Neural progenitor cell (in vitro differentiated cells): ENCODE results near the gene ARID3A. TPM values are rescaled to one million over a fixed set of nuclear protein-coding genes. Genes with fewer than 3 reads are reported as not detected.

Experiments used
- DNase-seq: peaks from one replicate; pipeline ENCODE4 v3.0.0-alpha.2; 2016; ENCODE audit warnings: low spot score
- H2AFZ ChIP-seq: fragments of 200-600 bp; sonication (generic); replicated peaks from 2 replicates; pipeline ENCODE4 v1.6.1; 2016; ENCODE audit warnings: antibody characterized with exemption
- H3F3A ChIP-seq: fragments of 200-600 bp; sonication (generic); 2 replicates; pipeline ENCODE4 v1.6.1; 2016; ENCODE audit warnings: antibody characterized with exemption, low read depth
- H3K27ac ChIP-seq: fragments of 200-600 bp; sonication (generic); 2 replicates; pipeline ENCODE4 v1.5.1; 2016; ENCODE audit warnings: mild to moderate bottlenecking
- H3K27me3 ChIP-seq: fragments of 200-600 bp; sonication (generic); 2 replicates; pipeline ENCODE4 v1.6.1; 2016; ENCODE audit warnings: mild to moderate bottlenecking, moderate library complexity
- H3K36me3 ChIP-seq: fragments of 200-600 bp; sonication (generic); 2 replicates; pipeline ENCODE4 v1.5.1; 2016
- H3K4me1 ChIP-seq: fragments of 200-600 bp; sonication (generic); 2 replicates; pipeline ENCODE4 v1.6.1; 2016; ENCODE audit warnings: mixed run types
- H3K4me2 ChIP-seq: fragments of 200-600 bp; sonication (generic); 2 replicates; pipeline ENCODE4 v1.6.1; 2016
- H3K4me3 ChIP-seq: fragments of 200-600 bp; sonication (generic); 2 replicates; pipeline ENCODE4 v1.5.1; 2016
- H3K79me2 ChIP-seq: fragments of 200-600 bp; sonication (generic); 2 replicates; pipeline ENCODE4 v1.6.1; 2016; ENCODE audit warnings: low read depth
- H3K9ac ChIP-seq: fragments of 200-600 bp; sonication (generic); 2 replicates; pipeline ENCODE4 v1.6.1; 2016
- H3K9me3 ChIP-seq: fragments of 200-600 bp; sonication (generic); 2 replicates; pipeline ENCODE4 v1.5.1; 2016; ENCODE audit warnings: low read depth
- H4K20me1 ChIP-seq: fragments of 200-600 bp; sonication (generic); 2 replicates; pipeline ENCODE4 v1.6.1; 2016; ENCODE audit warnings: low read depth
- H3K27ac Mint-ChIP-seq: 3 replicates; pipeline ENCODE4 v1.8.0; 2021; ENCODE audit warnings: mixed read lengths
- H3K27me3 Mint-ChIP-seq: 2 replicates; pipeline ENCODE4 v1.8.0; 2022; ENCODE audit warnings: low read depth, mild to moderate bottlenecking, inconsistent platforms, moderate library complexity, mixed read lengths; ENCODE audit not compliant: insufficient read depth
- H3K36me3 Mint-ChIP-seq: 3 replicates; pipeline ENCODE4 v1.8.0; 2021; ENCODE audit warnings: mixed read lengths
- H3K4me1 Mint-ChIP-seq: 3 replicates; pipeline ENCODE4 v1.8.0; 2021; ENCODE audit warnings: mixed read lengths
- H3K4me3 Mint-ChIP-seq: 3 replicates; pipeline ENCODE4 v1.8.0; 2021; ENCODE audit warnings: mild to moderate bottlenecking, moderate library complexity, mixed read lengths
- H3K9me3 Mint-ChIP-seq: 3 replicates; pipeline ENCODE4 v1.8.0; 2020; ENCODE audit warnings: mixed read lengths
- EZH2 ChIP-seq: fragments of 200-600 bp; sonication (generic); IDR thresholded peaks from 2 replicates; pipeline ENCODE4 v1.6.1; 2017; ENCODE audit warnings: antibody characterized with exemption, mild to moderate bottlenecking, moderate library complexity
- EZH2phosphoT487 ChIP-seq: fragments of 200-600 bp; sonication (generic); IDR thresholded peaks from 2 replicates; pipeline ENCODE4 v1.6.1; 2017; ENCODE audit warnings: antibody characterized with exemption
- total RNA-seq: library from RNA; depleted of rRNA; stranded (reverse); fragments of >200 nt; gene quantifications from 2 replicates; pipeline ENCODE4 v1.2.3, GENCODE V29; 2015; ENCODE audit warnings: low replicate concordance
- TF ChIP-seq, protein P1 (sequence below): fragments of 200-600 bp; sonication (generic); IDR thresholded peaks from 2 replicates; pipeline ENCODE4 v1.5.1; 2017; ENCODE audit warnings: antibody characterized with exemption, mild to moderate bottlenecking

Gene ARID3A
- total RNA-seq, 1 donor from 2014 or later = 25.5 TPM

DNA sequence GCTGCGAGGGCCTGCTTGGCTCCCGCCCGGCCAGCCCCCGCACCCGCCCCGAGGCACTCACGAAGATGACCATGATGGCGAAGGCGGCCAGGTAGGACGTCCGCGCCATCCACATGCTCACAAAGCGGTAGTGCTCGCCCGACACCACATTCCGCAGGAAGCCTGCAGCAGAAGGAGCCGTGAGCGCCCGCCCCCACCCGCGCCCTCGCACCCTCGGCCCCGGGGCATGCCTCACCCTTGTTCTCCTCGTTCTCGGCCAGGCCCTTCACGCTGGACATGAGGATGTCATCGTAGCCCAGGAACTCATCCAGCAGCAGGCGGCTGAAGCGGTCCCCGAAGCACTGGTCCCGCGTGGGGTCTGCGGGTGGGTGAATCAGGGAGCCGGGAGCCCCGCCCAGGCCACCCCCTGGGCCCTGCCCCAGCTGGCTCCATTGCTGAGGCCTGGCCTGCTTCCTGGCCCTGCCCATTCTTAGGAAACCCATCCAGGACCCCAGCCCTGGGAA is 86.0 kb downstream of the ARID3A start:
- Histone ChIP-seq H3K79me2 (peaks cover 28% of the 10 kb centered on the region), H3K4me1 (peaks cover 9% of the 10 kb centered on the region), H3K36me3 (no peaks in the 10 kb centered on the region), H2AFZ (no peak overlapping the region), H3K4me2 (no peak overlapping the region), H3K9me3 (no peaks in the 10 kb centered on the region), H3K27me3 (no peaks in the 10 kb centered on the region), H4K20me1 (peaks cover 30% of the 10 kb centered on the region), H3F3A (no peaks in the 10 kb centered on the region), H3K9ac (no peak overlapping the region), H3K4me3 (no peak overlapping the region), H3K27ac (no peak overlapping the region)
- Mint-ChIP-seq H3K4me1 (peaks cover 14% of the 10 kb centered on the region), H3K36me3 (no peaks in the 10 kb centered on the region), H3K27me3 (no peaks in the 10 kb centered on the region), H3K4me3 (no peak overlapping the region), H3K27ac (no peak overlapping the region), H3K9me3 (no peaks in the 10 kb centered on the region)
- TF ChIP-seq, protein P1, sequence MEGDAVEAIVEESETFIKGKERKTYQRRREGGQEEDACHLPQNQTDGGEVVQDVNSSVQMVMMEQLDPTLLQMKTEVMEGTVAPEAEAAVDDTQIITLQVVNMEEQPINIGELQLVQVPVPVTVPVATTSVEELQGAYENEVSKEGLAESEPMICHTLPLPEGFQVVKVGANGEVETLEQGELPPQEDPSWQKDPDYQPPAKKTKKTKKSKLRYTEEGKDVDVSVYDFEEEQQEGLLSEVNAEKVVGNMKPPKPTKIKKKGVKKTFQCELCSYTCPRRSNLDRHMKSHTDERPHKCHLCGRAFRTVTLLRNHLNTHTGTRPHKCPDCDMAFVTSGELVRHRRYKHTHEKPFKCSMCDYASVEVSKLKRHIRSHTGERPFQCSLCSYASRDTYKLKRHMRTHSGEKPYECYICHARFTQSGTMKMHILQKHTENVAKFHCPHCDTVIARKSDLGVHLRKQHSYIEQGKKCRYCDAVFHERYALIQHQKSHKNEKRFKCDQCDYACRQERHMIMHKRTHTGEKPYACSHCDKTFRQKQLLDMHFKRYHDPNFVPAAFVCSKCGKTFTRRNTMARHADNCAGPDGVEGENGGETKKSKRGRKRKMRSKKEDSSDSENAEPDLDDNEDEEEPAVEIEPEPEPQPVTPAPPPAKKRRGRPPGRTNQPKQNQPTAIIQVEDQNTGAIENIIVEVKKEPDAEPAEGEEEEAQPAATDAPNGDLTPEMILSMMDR = no peak
- TF ChIP-seq EZH2phosphoT487 (no peak), EZH2 (no peak)
- DNase-seq = no peak

DNA sequence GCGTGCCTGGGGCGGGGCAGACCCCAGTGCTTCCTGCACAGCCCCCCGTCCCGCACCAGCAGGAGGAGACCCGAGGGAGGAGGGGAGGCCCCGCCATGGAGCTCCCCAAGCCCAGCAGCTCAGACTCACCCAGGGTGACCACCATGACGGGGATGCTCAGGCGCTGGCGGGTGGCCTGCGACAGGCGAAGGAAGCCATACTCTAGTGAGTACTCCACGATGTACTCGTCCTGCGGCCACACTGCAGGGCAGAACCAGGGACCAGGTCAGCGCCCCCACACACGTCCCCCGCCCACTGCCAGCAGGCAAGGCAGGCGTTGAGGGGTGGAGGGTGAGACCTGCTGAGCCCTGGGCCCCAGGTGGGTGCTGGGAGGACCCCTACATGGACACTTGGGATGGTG is 86.5 kb downstream of the ARID3A start:
- no peaks in the 10 kb centered on the region for H3K36me3 Mint-ChIP-seq
- peaks cover 32% of the 10 kb centered on the region for H3K79me2 ChIP-seq
- no peaks in the 10 kb centered on the region for H3K36me3 ChIP-seq

DNA sequence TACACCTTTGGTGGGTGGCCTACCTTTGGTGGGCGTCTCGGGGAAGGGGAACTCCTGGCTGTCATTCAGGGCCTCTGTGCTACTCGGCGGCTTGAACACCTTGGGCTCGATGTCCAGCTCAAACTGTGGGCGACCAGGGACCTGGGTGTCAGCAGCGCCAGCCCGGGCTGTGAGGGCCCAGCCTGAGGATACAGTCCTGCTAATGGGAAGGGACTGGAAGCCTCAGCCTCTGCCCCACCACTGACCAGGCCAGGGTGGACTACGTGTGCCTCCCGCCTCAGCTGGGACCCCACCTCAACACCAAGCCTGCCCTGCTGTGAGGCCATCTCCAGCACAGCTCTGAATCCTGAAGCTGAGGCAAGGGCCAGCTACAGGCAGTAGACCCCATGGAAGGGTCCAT is 87.4 kb downstream of the ARID3A start:
- peaks cover 41% of the 10 kb centered on the region for H3K79me2 ChIP-seq
- H3K4me1 ChIP-seq = peaks cover 9% of the 10 kb centered on the region
- TF ChIP-seq EZH2 = no peak
- TF ChIP-seq EZH2phosphoT487 = no peak
- TF ChIP-seq, protein P1 = no peak
- H3K27me3 ChIP-seq = no peaks in the 10 kb centered on the region
- H3F3A ChIP-seq = no peaks in the 10 kb centered on the region
- no peak overlapping the region for H2AFZ ChIP-seq
- H3K4me3 ChIP-seq = no peak overlapping the region
- Mint-ChIP-seq H3K4me3 (no peak overlapping the region), H3K36me3 (no peaks in the 10 kb centered on the region), H3K27me3 (no peaks in the 10 kb centered on the region), H3K27ac (no peak overlapping the region), H3K4me1 (peaks cover 22% of the 10 kb centered on the region), H3K9me3 (no peaks in the 10 kb centered on the region)
- H4K20me1 ChIP-seq = peaks cover 43% of the 10 kb centered on the region
- no peak for DNase-seq
- H3K36me3 ChIP-seq = no peaks in the 10 kb centered on the region
- H3K9me3 ChIP-seq = no peaks in the 10 kb centered on the region
- H3K4me2 ChIP-seq = no peak overlapping the region
- H3K9ac ChIP-seq = no peak overlapping the region
- no peak overlapping the region for H3K27ac ChIP-seq

More for the DNA sequence above, 86.5 kb downstream of the ARID3A start:
- Histone ChIP-seq H3K4me3 (no peak overlapping the region), H3K27me3 (no peaks in the 10 kb centered on the region), H3K27ac (no peak overlapping the region), H3K4me1 (peaks cover 9% of the 10 kb centered on the region), H2AFZ (no peak overlapping the region), H3K9me3 (no peaks in the 10 kb centered on the region), H4K20me1 (peaks cover 35% of the 10 kb centered on the region), H3F3A (no peaks in the 10 kb centered on the region), H3K4me2 (no peak overlapping the region), H3K9ac (no peak overlapping the region)
- TF ChIP-seq, protein P1 = no peak
- no peak for TF ChIP-seq EZH2
- TF ChIP-seq EZH2phosphoT487 = no peak
- no peaks in the 10 kb centered on the region for H3K9me3 Mint-ChIP-seq
- no peak overlapping the region for H3K27ac Mint-ChIP-seq
- no peak overlapping the region for H3K4me3 Mint-ChIP-seq
- DNase-seq = no peak
- peaks cover 19% of the 10 kb centered on the region for H3K4me1 Mint-ChIP-seq
- H3K27me3 Mint-ChIP-seq = no peaks in the 10 kb centered on the region
